GM23338 (cell line): Measurements from ENCODE around the gene MAG. TPM values are rescaled to one million over a fixed set of nuclear protein-coding genes. Genes with fewer than 3 reads are reported as not detected.

Source experiments
- ATAC-seq: fragments of 200-7000 bp; cut with Tn5 transposase; 3 replicates; pipeline ENCODE4 v1.9.1; 2020
- DNase-seq: peaks from one replicate; pipeline ENCODE4 v3.0.0-alpha.2; 2015; ENCODE audit warnings: low spot score
- H2AFZ ChIP-seq: fragments of 200-600 bp; sonication (generic); 2 replicates; pipeline ENCODE4 v1.8.0; 2016; ENCODE audit warnings: antibody characterized with exemption, mild to moderate bottlenecking, moderate library complexity
- H3F3A ChIP-seq: fragments of 200-600 bp; sonication (generic); replicated peaks from 2 replicates; pipeline ENCODE4 v1.8.0; 2017; ENCODE audit warnings: antibody characterized with exemption, mixed run types, low read depth
- H3K27ac ChIP-seq: fragments of 200-600 bp; sonication (generic); 2 replicates; pipeline ENCODE4 v1.6.1; 2016; ENCODE audit warnings: low read depth
- H3K27me3 ChIP-seq: fragments of 200-600 bp; sonication (generic); 2 replicates; pipeline ENCODE4 v1.8.0; 2016; ENCODE audit warnings: mild to moderate bottlenecking, mixed run types, moderate library complexity; ENCODE audit not compliant: insufficient read depth
- H3K36me3 ChIP-seq: fragments of 200-600 bp; sonication (generic); 2 replicates; pipeline ENCODE4 v1.8.0; 2016; ENCODE audit warnings: mild to moderate bottlenecking; ENCODE audit not compliant: insufficient read depth
- H3K4me1 ChIP-seq: fragments of 200-600 bp; sonication (generic); 2 replicates; pipeline ENCODE4 v1.8.0; 2016; ENCODE audit warnings: mild to moderate bottlenecking, moderate library complexity; ENCODE audit not compliant: insufficient read depth
- H3K4me2 ChIP-seq: fragments of 200-600 bp; sonication (generic); 2 replicates; pipeline ENCODE4 v1.7.1; 2017; ENCODE audit warnings: mixed run types
- H3K4me3 ChIP-seq: fragments of 200-600 bp; sonication (generic); 2 replicates; pipeline ENCODE4 v1.6.1; 2016; ENCODE audit warnings: mixed run types
- H3K79me2 ChIP-seq: fragments of 200-600 bp; sonication (generic); replicated peaks from 2 replicates; pipeline ENCODE4 v1.8.0; 2017; ENCODE audit warnings: mild to moderate bottlenecking; ENCODE audit not compliant: insufficient read depth
- H3K9me2 ChIP-seq: fragments of 200-600 bp; sonication (generic); 2 replicates; pipeline ENCODE4 v1.8.0; 2017; ENCODE audit not compliant: insufficient read depth
- H4K20me1 ChIP-seq: fragments of 200-600 bp; sonication (generic); replicated peaks from 2 replicates; pipeline ENCODE4 v1.8.0; 2017; ENCODE audit warnings: mild to moderate bottlenecking; ENCODE audit not compliant: insufficient read depth
- H3K27ac Mint-ChIP-seq: 2 replicates; pipeline ENCODE4 v1.8.0; 2020; ENCODE audit warnings: inconsistent platforms, mild to moderate bottlenecking, moderate library complexity, mixed read lengths
- H3K27me3 Mint-ChIP-seq: 3 replicates; pipeline ENCODE4 v1.8.0; 2022; ENCODE audit warnings: low read depth, mild to moderate bottlenecking, moderate library complexity, mixed read lengths, inconsistent platforms; ENCODE audit not compliant: insufficient read depth, poor library complexity
- H3K36me3 Mint-ChIP-seq: 3 replicates; pipeline ENCODE4 v1.8.0; 2021; ENCODE audit warnings: low read depth, mild to moderate bottlenecking, inconsistent platforms, moderate library complexity, mixed read lengths
- H3K4me1 Mint-ChIP-seq: 3 replicates; pipeline ENCODE4 v1.8.0; 2020; ENCODE audit warnings: mild to moderate bottlenecking, inconsistent platforms, mixed read lengths
- H3K4me3 Mint-ChIP-seq: 3 replicates; pipeline ENCODE4 v1.8.0; 2021; ENCODE audit warnings: moderate library complexity, mild to moderate bottlenecking, inconsistent platforms, mixed read lengths
- H3K9me3 Mint-ChIP-seq: 3 replicates; pipeline ENCODE4 v1.8.0; 2020; ENCODE audit warnings: moderate library complexity, mild to moderate bottlenecking, inconsistent platforms, mixed read lengths
- CREB1 ChIP-seq: fragments of 250-450 bp; sonication (Bioruptor Pico); IDR thresholded peaks from 2 replicates; pipeline ENCODE4 v1.5.0; 2020; ENCODE audit warnings: low read depth, mild to moderate bottlenecking, moderate library complexity
- EZH2 ChIP-seq: fragments of 200-600 bp; sonication (generic); IDR thresholded peaks from one replicate; pipeline ENCODE4 v1.8.0; 2017; ENCODE audit warnings: antibody characterized with exemption, mild to moderate bottlenecking, low read depth; ENCODE audit not compliant: unreplicated experiment
- EZH2phosphoT487 ChIP-seq: fragments of 200-600 bp; sonication (generic); IDR thresholded peaks from one replicate; pipeline ENCODE4 v1.8.1; 2018; ENCODE audit warnings: antibody characterized with exemption; ENCODE audit not compliant: unreplicated experiment
- JUNB ChIP-seq: IDR thresholded peaks from one replicate; pipeline ENCODE4 v1.6.1; 2016; ENCODE audit warnings: antibody characterized with exemption; ENCODE audit not compliant: unreplicated experiment
- NANOG ChIP-seq: IDR thresholded peaks from 2 replicates; pipeline ENCODE4 v1.6.1; 2016; ENCODE audit warnings: antibody characterized with exemption, borderline replicate concordance
- POLR2AphosphoS5 ChIP-seq: IDR thresholded peaks from 2 replicates; pipeline ENCODE4 v1.6.1; 2016; ENCODE audit warnings: antibody characterized with exemption, low read depth
- STAT1 ChIP-seq: IDR thresholded peaks from one replicate; pipeline ENCODE4 v1.6.1; 2016; ENCODE audit warnings: antibody characterized with exemption; ENCODE audit not compliant: unreplicated experiment
- ZNF114 ChIP-seq: fragments of 250-450 bp; sonication (Bioruptor Pico); IDR thresholded peaks from 2 replicates; pipeline ENCODE4 v1.5.0; 2020; ENCODE audit warnings: mild to moderate bottlenecking, moderate library complexity
- ZNF331 ChIP-seq: fragments of 250-450 bp; sonication (Bioruptor Pico); IDR thresholded peaks from 2 replicates; pipeline ENCODE4 v1.5.0; 2020; ENCODE audit warnings: low read depth, mild to moderate bottlenecking, moderate library complexity
- ZNF462 ChIP-seq: fragments of 250-450 bp; sonication (Bioruptor Pico); IDR thresholded peaks from 2 replicates; pipeline ENCODE4 v1.5.0; 2020; ENCODE audit warnings: mild to moderate bottlenecking, moderate library complexity
- polyA plus RNA-seq: library from polyadenylated mRNA; unstranded; fragments of >200 nt; fragmentation: Nextera tagmentation; extraction: Ambion mirVana; gene quantifications from 2 replicates; pipeline ENCODE4 v1.2.1, GENCODE V29; 2016
- total RNA-seq: library from RNA; depleted of rRNA; stranded (reverse); fragments of >200 nt; shearing (Covaris generic); gene quantifications from 2 replicates; pipeline ENCODE4 v1.2.3, GENCODE V29; 2014
- TF ChIP-seq, protein P1 (sequence below), 2 experiments: fragments of 200-600 bp in 1 of 2; sonication (generic) in 1 of 2; conservative IDR thresholded peaks; 2 replicates each; pipeline versions ENCODE4 v1.5.1 to v1.6.1; 2016 to 2017; ENCODE audit warnings: antibody characterized with exemption in 2 of 2, low read depth in 2 of 2, mild to moderate bottlenecking in 2 of 2, moderate library complexity in 1 of 2
- TF ChIP-seq, protein P2 (sequence below): IDR thresholded peaks from 2 replicates; pipeline ENCODE4 v1.6.1; 2016; ENCODE audit warnings: antibody characterized with exemption
- TF ChIP-seq, protein P3 (sequence below): IDR thresholded peaks from one replicate; pipeline ENCODE4 v1.6.1; 2018; ENCODE audit warnings: antibody characterized with exemption; ENCODE audit not compliant: unreplicated experiment

MAG gene
- total and polyA plus RNA-seq, 2 experiments from 2014 or later: 0.61 to 1.3 TPM

GRCh38 chr19:35297515-35297848, 5.5 kb downstream of the MAG start:
- Histone ChIP-seq H3K27me3 (no peaks in the 10 kb centered on the region), H4K20me1 (no peaks in the 10 kb centered on the region), H3K4me1 (peaks cover 25% of the 10 kb centered on the region), H3K9me2 (no peaks in the 10 kb centered on the region), H3F3A (peaks cover 13% of the 10 kb centered on the region), H3K79me2 (no peaks in the 10 kb centered on the region), H2AFZ (no peak overlapping the region), H3K4me3 (no peak overlapping the region), H3K4me2 (no peak overlapping the region), H3K27ac (no peak overlapping the region), H3K36me3 (no peaks in the 10 kb centered on the region)
- ATAC-seq (no peak), DNase-seq (no peak)
- Mint-ChIP-seq H3K4me3 (no peak overlapping the region), H3K4me1 (peaks cover 11% of the 10 kb centered on the region), H3K36me3 (no peaks in the 10 kb centered on the region), H3K9me3 (no peaks in the 10 kb centered on the region), H3K27me3 (peaks cover 2% of the 10 kb centered on the region), H3K27ac (no peak overlapping the region)
- TF ChIP-seq, protein P1, sequence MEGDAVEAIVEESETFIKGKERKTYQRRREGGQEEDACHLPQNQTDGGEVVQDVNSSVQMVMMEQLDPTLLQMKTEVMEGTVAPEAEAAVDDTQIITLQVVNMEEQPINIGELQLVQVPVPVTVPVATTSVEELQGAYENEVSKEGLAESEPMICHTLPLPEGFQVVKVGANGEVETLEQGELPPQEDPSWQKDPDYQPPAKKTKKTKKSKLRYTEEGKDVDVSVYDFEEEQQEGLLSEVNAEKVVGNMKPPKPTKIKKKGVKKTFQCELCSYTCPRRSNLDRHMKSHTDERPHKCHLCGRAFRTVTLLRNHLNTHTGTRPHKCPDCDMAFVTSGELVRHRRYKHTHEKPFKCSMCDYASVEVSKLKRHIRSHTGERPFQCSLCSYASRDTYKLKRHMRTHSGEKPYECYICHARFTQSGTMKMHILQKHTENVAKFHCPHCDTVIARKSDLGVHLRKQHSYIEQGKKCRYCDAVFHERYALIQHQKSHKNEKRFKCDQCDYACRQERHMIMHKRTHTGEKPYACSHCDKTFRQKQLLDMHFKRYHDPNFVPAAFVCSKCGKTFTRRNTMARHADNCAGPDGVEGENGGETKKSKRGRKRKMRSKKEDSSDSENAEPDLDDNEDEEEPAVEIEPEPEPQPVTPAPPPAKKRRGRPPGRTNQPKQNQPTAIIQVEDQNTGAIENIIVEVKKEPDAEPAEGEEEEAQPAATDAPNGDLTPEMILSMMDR (conservative IDR thresholded peaks at IDR 0.05; ENCODE audit: low read depth in 2 of 2): no peak
- TF ChIP-seq NANOG (no peak), EZH2phosphoT487 (no peak), STAT1 (no peak), POLR2AphosphoS5 (no peak), ZNF331 (CRISPR knock-in tag) (no peak), EZH2 (no peak), ZNF114 (CRISPR knock-in tag) (no peak), CREB1 (no peak), JUNB (no peak), ZNF462 (CRISPR knock-in tag) (no peak)
- TF ChIP-seq, protein P2, sequence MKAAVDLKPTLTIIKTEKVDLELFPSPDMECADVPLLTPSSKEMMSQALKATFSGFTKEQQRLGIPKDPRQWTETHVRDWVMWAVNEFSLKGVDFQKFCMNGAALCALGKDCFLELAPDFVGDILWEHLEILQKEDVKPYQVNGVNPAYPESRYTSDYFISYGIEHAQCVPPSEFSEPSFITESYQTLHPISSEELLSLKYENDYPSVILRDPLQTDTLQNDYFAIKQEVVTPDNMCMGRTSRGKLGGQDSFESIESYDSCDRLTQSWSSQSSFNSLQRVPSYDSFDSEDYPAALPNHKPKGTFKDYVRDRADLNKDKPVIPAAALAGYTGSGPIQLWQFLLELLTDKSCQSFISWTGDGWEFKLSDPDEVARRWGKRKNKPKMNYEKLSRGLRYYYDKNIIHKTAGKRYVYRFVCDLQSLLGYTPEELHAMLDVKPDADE: no peak
- TF ChIP-seq, protein P3, sequence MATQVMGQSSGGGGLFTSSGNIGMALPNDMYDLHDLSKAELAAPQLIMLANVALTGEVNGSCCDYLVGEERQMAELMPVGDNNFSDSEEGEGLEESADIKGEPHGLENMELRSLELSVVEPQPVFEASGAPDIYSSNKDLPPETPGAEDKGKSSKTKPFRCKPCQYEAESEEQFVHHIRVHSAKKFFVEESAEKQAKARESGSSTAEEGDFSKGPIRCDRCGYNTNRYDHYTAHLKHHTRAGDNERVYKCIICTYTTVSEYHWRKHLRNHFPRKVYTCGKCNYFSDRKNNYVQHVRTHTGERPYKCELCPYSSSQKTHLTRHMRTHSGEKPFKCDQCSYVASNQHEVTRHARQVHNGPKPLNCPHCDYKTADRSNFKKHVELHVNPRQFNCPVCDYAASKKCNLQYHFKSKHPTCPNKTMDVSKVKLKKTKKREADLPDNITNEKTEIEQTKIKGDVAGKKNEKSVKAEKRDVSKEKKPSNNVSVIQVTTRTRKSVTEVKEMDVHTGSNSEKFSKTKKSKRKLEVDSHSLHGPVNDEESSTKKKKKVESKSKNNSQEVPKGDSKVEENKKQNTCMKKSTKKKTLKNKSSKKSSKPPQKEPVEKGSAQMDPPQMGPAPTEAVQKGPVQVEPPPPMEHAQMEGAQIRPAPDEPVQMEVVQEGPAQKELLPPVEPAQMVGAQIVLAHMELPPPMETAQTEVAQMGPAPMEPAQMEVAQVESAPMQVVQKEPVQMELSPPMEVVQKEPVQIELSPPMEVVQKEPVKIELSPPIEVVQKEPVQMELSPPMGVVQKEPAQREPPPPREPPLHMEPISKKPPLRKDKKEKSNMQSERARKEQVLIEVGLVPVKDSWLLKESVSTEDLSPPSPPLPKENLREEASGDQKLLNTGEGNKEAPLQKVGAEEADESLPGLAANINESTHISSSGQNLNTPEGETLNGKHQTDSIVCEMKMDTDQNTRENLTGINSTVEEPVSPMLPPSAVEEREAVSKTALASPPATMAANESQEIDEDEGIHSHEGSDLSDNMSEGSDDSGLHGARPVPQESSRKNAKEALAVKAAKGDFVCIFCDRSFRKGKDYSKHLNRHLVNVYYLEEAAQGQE: no peak
